Thyroid gland (tissue), 4 donors: ENCODE results near the gene MYH6. TPM values are rescaled to one million over a fixed set of nuclear protein-coding genes. Genes with fewer than 3 reads are reported as not detected.

ENCODE experiments used
- DNase-seq, 2 donors: peaks; one replicate each; pipeline ENCODE4 v3.0.0-alpha.2; 2019
- H3K27ac ChIP-seq, 3 donors: fragments of 200-600 bp; sonication (generic); 1 replicate in 2 of 3; 2 replicates in 1 of 3; pipeline ENCODE4 v1.5.1; 2016 to 2019; ENCODE audit warnings: mild to moderate bottlenecking in 1 of 3, moderate library complexity in 1 of 3
- H3K27me3 ChIP-seq: fragments of 200-600 bp; sonication (generic); one replicate; pipeline ENCODE4 v1.5.1; 2019
- H3K36me3 ChIP-seq, 2 donors: fragments of 200-600 bp; sonication (generic); one replicate each; pipeline ENCODE4 v1.5.1; 2016 to 2019
- H3K4me1 ChIP-seq, 2 donors: fragments of 200-600 bp; sonication (generic); one replicate each; pipeline ENCODE4 v1.5.1; 2017 to 2019
- H3K4me3 ChIP-seq, 3 donors: fragments of 200-600 bp; sonication (generic); replicated peaks in 1 of 3; 1 replicate in 2 of 3; 2 replicates in 1 of 3; pipeline ENCODE4 v1.5.1; 2016; ENCODE audit warnings: mild to moderate bottlenecking in 1 of 3
- H3K9me3 ChIP-seq: fragments of 200-600 bp; sonication (generic); one replicate; pipeline ENCODE4 v1.5.1; 2017
- POLR2A ChIP-seq, 2 donors: fragments of 450-650 bp; IDR thresholded peaks; one replicate each; pipeline ENCODE4 v1.6.1; 2017; ENCODE audit warnings: antibody characterized with exemption in 2 of 2, mild to moderate bottlenecking in 2 of 2, moderate library complexity in 1 of 2
- WGBS, 2 donors: methylation state at CpG; one replicate each; pipeline ENCODE4 v1.1.5; 2017; 5-methylcytosine and 5-hydroxymethylcytosine counted together
- intact Hi-C: fragments of 100-400 bp; cut with DNase I; formaldehyde crosslinking; loops from one replicate; pipeline ENCODE4 v1.15.1; 2023
- total RNA-seq, 4 donors: library from RNA; depleted of rRNA; stranded (reverse); fragments of >200 nt; gene quantifications; one replicate each; pipeline ENCODE4 v1.2.3, GENCODE V29; 2016
- TF ChIP-seq, protein P1 (sequence below), 6 experiments: fragments of 200-600 bp in 3 of 6; fragments of 450-650 bp in 3 of 6; sonication (generic) in 3 of 6; IDR thresholded peaks; one replicate each; pipeline ENCODE4 v1.5.1; 2016 to 2019; ENCODE audit warnings: antibody characterized with exemption in 6 of 6, mild to moderate bottlenecking in 2 of 6, inconsistent platforms in 1 of 6, moderate library complexity in 1 of 6

The MYH6 gene
- total RNA-seq, 4 donors from 2014 or later = not detected

- 88 to 95% methylated on average over 6 of the region's 6 CpGs for WGBS, 2 donors
- Histone ChIP-seq H3K27ac (no peak overlapping the region), H3K4me3 (no peak overlapping the region), H3K36me3 (no peaks in the 10 kb centered on the region), H3K9me3 (no peaks in the 10 kb centered on the region), H3K4me1 (no peaks in the 10 kb centered on the region), H3K27me3 (no peaks in the 10 kb centered on the region)
- no peak for DNase-seq
- TF ChIP-seq, protein P1, sequence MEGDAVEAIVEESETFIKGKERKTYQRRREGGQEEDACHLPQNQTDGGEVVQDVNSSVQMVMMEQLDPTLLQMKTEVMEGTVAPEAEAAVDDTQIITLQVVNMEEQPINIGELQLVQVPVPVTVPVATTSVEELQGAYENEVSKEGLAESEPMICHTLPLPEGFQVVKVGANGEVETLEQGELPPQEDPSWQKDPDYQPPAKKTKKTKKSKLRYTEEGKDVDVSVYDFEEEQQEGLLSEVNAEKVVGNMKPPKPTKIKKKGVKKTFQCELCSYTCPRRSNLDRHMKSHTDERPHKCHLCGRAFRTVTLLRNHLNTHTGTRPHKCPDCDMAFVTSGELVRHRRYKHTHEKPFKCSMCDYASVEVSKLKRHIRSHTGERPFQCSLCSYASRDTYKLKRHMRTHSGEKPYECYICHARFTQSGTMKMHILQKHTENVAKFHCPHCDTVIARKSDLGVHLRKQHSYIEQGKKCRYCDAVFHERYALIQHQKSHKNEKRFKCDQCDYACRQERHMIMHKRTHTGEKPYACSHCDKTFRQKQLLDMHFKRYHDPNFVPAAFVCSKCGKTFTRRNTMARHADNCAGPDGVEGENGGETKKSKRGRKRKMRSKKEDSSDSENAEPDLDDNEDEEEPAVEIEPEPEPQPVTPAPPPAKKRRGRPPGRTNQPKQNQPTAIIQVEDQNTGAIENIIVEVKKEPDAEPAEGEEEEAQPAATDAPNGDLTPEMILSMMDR (IDR thresholded peaks at IDR 0.05) = no peak
- no peak for TF ChIP-seq POLR2A (IDR thresholded peaks at IDR 0.05)
- intact Hi-C loops = no loop called here
Measured at GRCh38 chr14:23399591-23399990, 8.5 kb downstream of the MYH6 start.

DNA sequence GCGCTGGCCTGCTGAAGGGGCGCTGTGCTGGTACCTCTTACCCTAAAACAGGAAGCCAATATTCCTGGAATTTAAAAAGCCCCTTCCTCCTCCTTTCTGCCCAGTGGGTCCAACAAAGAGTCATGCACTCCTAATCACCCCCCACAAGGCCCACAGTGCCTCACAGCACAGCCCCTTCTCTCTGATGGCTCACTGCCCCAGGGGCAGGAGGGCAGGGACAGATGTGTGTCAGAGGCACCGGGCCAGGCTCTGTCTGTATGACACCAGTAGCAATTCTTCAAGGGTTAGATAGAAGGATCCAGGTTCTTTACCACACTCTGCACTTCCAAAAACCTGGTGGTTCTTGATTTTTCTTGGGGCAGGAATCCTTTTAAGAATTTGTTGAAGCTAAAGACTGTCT is 8.9 kb downstream of the MYH6 start:
- no peak overlapping the region for H3K27ac ChIP-seq
- H3K36me3 ChIP-seq = no peaks in the 10 kb centered on the region
- intact Hi-C loops = no loop called here
- no peaks in the 10 kb centered on the region for H3K27me3 ChIP-seq
- no peak overlapping the region for H3K4me3 ChIP-seq
- H3K4me1 ChIP-seq = no peaks in the 10 kb centered on the region
- 91 to 93% methylated on average over 3 of the region's 3 CpGs for WGBS, 2 donors
- TF ChIP-seq, protein P1 (IDR thresholded peaks at IDR 0.05) = no peak
- TF ChIP-seq POLR2A (IDR thresholded peaks at IDR 0.05) = no peak
- no peaks in the 10 kb centered on the region for H3K9me3 ChIP-seq
- no peak for DNase-seq

DNA sequence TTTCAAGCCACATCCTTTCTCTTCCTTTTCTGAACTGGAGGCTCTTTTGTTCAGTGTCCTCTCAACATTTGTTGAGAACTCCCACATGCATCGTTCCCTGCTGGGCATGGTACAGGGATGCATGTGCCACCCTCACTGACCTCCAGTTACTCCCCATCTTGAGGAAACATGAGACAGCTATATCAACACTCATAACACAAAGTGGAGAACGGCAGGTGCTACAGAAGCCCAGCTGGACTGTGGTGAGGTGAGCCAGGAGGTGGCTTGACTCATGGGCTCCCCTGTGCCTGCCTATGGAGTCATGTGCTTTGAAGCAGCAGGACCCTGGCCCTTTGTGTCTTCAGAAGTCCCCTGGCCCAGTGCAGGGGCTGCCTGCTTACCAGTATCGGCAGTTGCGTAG is 9.7 kb downstream of the MYH6 start:
- DNase-seq = no peak
- Histone ChIP-seq H3K9me3 (no peaks in the 10 kb centered on the region), H3K4me3 (no peak overlapping the region), H3K27ac (no peak overlapping the region), H3K27me3 (no peaks in the 10 kb centered on the region), H3K4me1 (no peaks in the 10 kb centered on the region), H3K36me3 (no peaks in the 10 kb centered on the region)
- WGBS, 2 donors = 87 to 92% methylated on average over 4 of the region's 4 CpGs
- TF ChIP-seq, protein P1 (IDR thresholded peaks at IDR 0.05) = no peak
- TF ChIP-seq POLR2A (IDR thresholded peaks at IDR 0.05) = no peak
- intact Hi-C loops = no loop called here

- TF ChIP-seq, protein P1 (IDR thresholded peaks at IDR 0.05) = no peak
- TF ChIP-seq POLR2A (IDR thresholded peaks at IDR 0.05) = no peak
Measured at GRCh38 chr14:23396781-23397407, 11.2 kb downstream of the MYH6 start.

GRCh38 chr14:23396126-23396525 is 11.9 kb downstream of the MYH6 start:
- H3K4me3 ChIP-seq = no peak overlapping the region
- no peak for TF ChIP-seq POLR2A (IDR thresholded peaks at IDR 0.05)
- TF ChIP-seq, protein P1 (IDR thresholded peaks at IDR 0.05) = no peak
- intact Hi-C loops = no loop called here
- no peaks in the 10 kb centered on the region for H3K9me3 ChIP-seq
- WGBS, 2 donors = 88 to 94% methylated on average over 10 of the region's 10 CpGs
- no peaks in the 10 kb centered on the region for H3K36me3 ChIP-seq
- no peaks in the 10 kb centered on the region for H3K4me1 ChIP-seq
- no peak for DNase-seq
- no peak overlapping the region for H3K27ac ChIP-seq
- no peaks in the 10 kb centered on the region for H3K27me3 ChIP-seq

More at GRCh38 chr14:23396781-23397407, 11.2 kb downstream of the MYH6 start:
- Histone ChIP-seq H3K4me1 (no peaks in the 10 kb centered on the region), H3K9me3 (no peaks in the 10 kb centered on the region), H3K36me3 (no peaks in the 10 kb centered on the region), H3K27ac (no peak overlapping the region), H3K27me3 (no peaks in the 10 kb centered on the region), H3K4me3 (no peak overlapping the region)
- intact Hi-C loops = no loop called here
- WGBS, 2 donors = 89 to 93% methylated on average over 7 to 10 of the region's 10 CpGs
- DNase-seq = no peak
